Trophoblast cell (in vitro differentiated cells and primary cell): ENCODE results near the gene CDK8.

Experiments used
- DNase-seq, 2 donors: peaks; one replicate each; pipeline ENCODE4 v3.0.0-alpha.2; 2016
- H2AFZ ChIP-seq: 2 replicates; pipeline ENCODE4 v1.6.1; 2013; ENCODE audit warnings: low read length, moderate library complexity, mild to moderate bottlenecking; ENCODE audit not compliant: insufficient read depth, poor library complexity
- H2AK5ac ChIP-seq: 2 replicates; pipeline ENCODE4 v1.6.1; 2013; ENCODE audit warnings: mild to moderate bottlenecking, low read length
- H2BK120ac ChIP-seq: 2 replicates; pipeline ENCODE4 v1.6.1; 2013; ENCODE audit warnings: low read length, mild to moderate bottlenecking, moderate library complexity; ENCODE audit not compliant: insufficient read depth, poor library complexity
- H2BK12ac ChIP-seq: 2 replicates; pipeline ENCODE4 v1.6.1; 2013; ENCODE audit warnings: mild to moderate bottlenecking, low read length, moderate library complexity
- H2BK5ac ChIP-seq: 2 replicates; pipeline ENCODE4 v1.6.1; 2013; ENCODE audit warnings: low read length, low read depth, moderate library complexity, mild to moderate bottlenecking; ENCODE audit not compliant: poor library complexity
- H3K14ac ChIP-seq: 2 replicates; pipeline ENCODE4 v1.6.1; 2013; ENCODE audit warnings: mild to moderate bottlenecking, low read length
- H3K18ac ChIP-seq: 2 replicates; pipeline ENCODE4 v1.6.1; 2013; ENCODE audit warnings: mild to moderate bottlenecking, low read length
- H3K23ac ChIP-seq: 2 replicates; pipeline ENCODE4 v1.6.1; 2013; ENCODE audit warnings: low read length
- H3K27ac ChIP-seq: 2 replicates; pipeline ENCODE4 v1.5.1; 2013; ENCODE audit warnings: low read depth, mild to moderate bottlenecking, inconsistent platforms, low read length, moderate library complexity
- H3K27me3 ChIP-seq: 2 replicates; pipeline ENCODE4 v1.6.1; 2013; ENCODE audit warnings: inconsistent platforms, mild to moderate bottlenecking, low read length, moderate library complexity; ENCODE audit not compliant: insufficient read depth
- H3K36me3 ChIP-seq, 2 experiments: 1 replicate in 1 of 2; 2 replicates in 1 of 2; pipeline ENCODE4 v1.6.1; 2013; ENCODE audit warnings: low read length in 2 of 2, mild to moderate bottlenecking in 2 of 2, moderate library complexity in 1 of 2; ENCODE audit not compliant: insufficient read depth in 2 of 2, control insufficient read depth in 1 of 2
- H3K4ac ChIP-seq: 2 replicates; pipeline ENCODE4 v1.6.1; 2013; ENCODE audit warnings: low read depth, mild to moderate bottlenecking, low read length, moderate library complexity
- H3K4me1 ChIP-seq, 2 experiments: 1 replicate in 1 of 2; 2 replicates in 1 of 2; pipeline ENCODE4 v1.6.1; 2013; ENCODE audit warnings: low read length in 2 of 2, mild to moderate bottlenecking in 2 of 2, moderate library complexity in 1 of 2; ENCODE audit not compliant: insufficient read depth in 2 of 2, control insufficient read depth in 1 of 2
- H3K4me2 ChIP-seq: 2 replicates; pipeline ENCODE4 v1.6.1; 2013; ENCODE audit warnings: inconsistent platforms, mild to moderate bottlenecking, low read length, moderate library complexity
- H3K4me3 ChIP-seq: 2 replicates; pipeline ENCODE4 v1.5.1; 2013; ENCODE audit warnings: mild to moderate bottlenecking, low read depth, low read length, inconsistent platforms
- H3K79me1 ChIP-seq: one replicate; pipeline ENCODE4 v1.6.1; 2013; ENCODE audit warnings: low read length
- H3K79me2 ChIP-seq: 2 replicates; pipeline ENCODE4 v1.6.1; 2013; ENCODE audit warnings: low read length, mild to moderate bottlenecking; ENCODE audit not compliant: control insufficient read depth, insufficient read depth, poor library complexity
- H3K9ac ChIP-seq: 2 replicates; pipeline ENCODE4 v1.6.1; 2013; ENCODE audit warnings: mild to moderate bottlenecking, low read length
- H3K9me3 ChIP-seq: 2 replicates; pipeline ENCODE4 v1.6.1; 2013; ENCODE audit warnings: low read depth, mild to moderate bottlenecking, control low read depth, inconsistent platforms, low read length; ENCODE audit not compliant: insufficient read depth
- H4K12ac ChIP-seq: 2 replicates; pipeline ENCODE4 v1.6.1; 2013; ENCODE audit warnings: low read depth, mild to moderate bottlenecking, low read length, moderate library complexity
- H4K8ac ChIP-seq: 2 replicates; pipeline ENCODE4 v1.6.1; 2013; ENCODE audit warnings: low read depth, mild to moderate bottlenecking, low read length, moderate library complexity
- H4K91ac ChIP-seq: one replicate; pipeline ENCODE4 v1.6.1; 2013; ENCODE audit warnings: low read depth, mild to moderate bottlenecking, low read length, moderate library complexity
- WGBS: extraction: QIAGEN DNeasy Blood & Tissue Kit; methylation state at CpG from one replicate; pipeline ENCODE4 v1.1.7; 2013; ENCODE audit warnings: missing lambda C conversion rate; ENCODE audit not compliant: insufficient read length, insufficient coverage; ENCODE audit errors: extremely low coverage; 5-methylcytosine and 5-hydroxymethylcytosine counted together

Gene CDK8

GRCh38 chr13:26384587-26384986, 130.7 kb downstream of the CDK8 start:
- H3K4me1 ChIP-seq, result no peaks in the 10 kb centered on the region
- no peak overlapping the region for H2BK120ac ChIP-seq
- H3K79me1 ChIP-seq, result no peaks in the 10 kb centered on the region
- H4K12ac ChIP-seq, result no peak overlapping the region
- H3K79me2 ChIP-seq, result no peaks in the 10 kb centered on the region
- no peak overlapping the region for H3K4me2 ChIP-seq
- no peak overlapping the region for H2AFZ ChIP-seq
- H3K14ac ChIP-seq, result no peak overlapping the region
- DNase-seq, result no peak
- H3K27ac ChIP-seq, result no peak overlapping the region
- H2AK5ac ChIP-seq, result no peak overlapping the region
- no peak overlapping the region for H4K8ac ChIP-seq
- H3K27me3 ChIP-seq, result no peaks in the 10 kb centered on the region
- H2BK5ac ChIP-seq, result no peak overlapping the region
- H3K9ac ChIP-seq, result no peak overlapping the region
- H2BK12ac ChIP-seq, result no peak overlapping the region
- no peak overlapping the region for H4K91ac ChIP-seq
- no CpG with 5 or more reads among the region's 1 CpG for WGBS
- no peaks in the 10 kb centered on the region for H3K9me3 ChIP-seq
- no peak overlapping the region for H3K18ac ChIP-seq
- H3K23ac ChIP-seq, result no peak overlapping the region
- no peak overlapping the region for H3K4me3 ChIP-seq
- no peak overlapping the region for H3K4ac ChIP-seq
- peaks cover 2 to 6% of the 10 kb centered on the region in 2 experiments for H3K36me3 ChIP-seq

GRCh38 chr13:26386026-26386425, 132.1 kb downstream of the CDK8 start:
- H3K18ac ChIP-seq, result no peak overlapping the region
- no peak overlapping the region for H3K14ac ChIP-seq
- no peak overlapping the region for H3K9ac ChIP-seq
- no peak overlapping the region for H4K8ac ChIP-seq
- no peaks in the 10 kb centered on the region for H3K4me1 ChIP-seq
- H3K27me3 ChIP-seq, result no peaks in the 10 kb centered on the region
- H2BK12ac ChIP-seq, result no peak overlapping the region
- H4K12ac ChIP-seq, result no peak overlapping the region
- H3K79me1 ChIP-seq, result no peaks in the 10 kb centered on the region
- no peak overlapping the region for H2BK5ac ChIP-seq
- WGBS, result no CpG with 5 or more reads among the region's 1 CpG
- H3K79me2 ChIP-seq, result no peaks in the 10 kb centered on the region
- peaks cover 2 to 6% of the 10 kb centered on the region in 2 experiments for H3K36me3 ChIP-seq
- H3K23ac ChIP-seq, result no peak overlapping the region
- H3K27ac ChIP-seq, result no peak overlapping the region
- no peak overlapping the region for H2AFZ ChIP-seq
- H3K4me2 ChIP-seq, result no peak overlapping the region
- H3K4ac ChIP-seq, result no peak overlapping the region
- DNase-seq, result no peak
- no peak overlapping the region for H3K4me3 ChIP-seq
- H3K9me3 ChIP-seq, result no peaks in the 10 kb centered on the region
- no peak overlapping the region for H4K91ac ChIP-seq
- no peak overlapping the region for H2AK5ac ChIP-seq
- no peak overlapping the region for H2BK120ac ChIP-seq

- Histone ChIP-seq H3K4me1 (no peaks in the 10 kb centered on the region), H3K27ac (no peak overlapping the region), H2BK5ac (no peak overlapping the region), H2BK12ac (no peak overlapping the region), H2AFZ (no peak overlapping the region), H3K9ac (no peak overlapping the region), H2AK5ac (no peak overlapping the region), H2BK120ac (no peak overlapping the region), H3K4me3 (no peak overlapping the region), H3K18ac (no peak overlapping the region), H3K79me1 (no peaks in the 10 kb centered on the region), H3K36me3 (peaks cover 2 to 6% of the 10 kb centered on the region in 2 experiments), H4K91ac (no peak overlapping the region), H3K4ac (no peak overlapping the region), H3K9me3 (no peaks in the 10 kb centered on the region), H3K79me2 (no peaks in the 10 kb centered on the region), H4K8ac (no peak overlapping the region), H3K23ac (no peak overlapping the region), H3K27me3 (no peaks in the 10 kb centered on the region), H4K12ac (no peak overlapping the region), H3K14ac (no peak overlapping the region), H3K4me2 (no peak overlapping the region)
- DNase-seq, result no peak
- WGBS, result no CpG with 5 or more reads among the region's 3 CpGs
Measured at GRCh38 chr13:26390203-26390602, 136.3 kb downstream of the CDK8 start.

GRCh38 chr13:26400545-26400944, 146.6 kb downstream of the CDK8 start:
- no CpG with 5 or more reads among the region's 1 CpG for WGBS
- Histone ChIP-seq H3K4me3 (no peak overlapping the region), H3K79me2 (no peaks in the 10 kb centered on the region)

More at GRCh38 chr13:26400545-26400944, 146.6 kb downstream of the CDK8 start:
- no peak for DNase-seq
- H4K91ac ChIP-seq, result no peak overlapping the region
- no peak overlapping the region for H3K18ac ChIP-seq
- no peaks in the 10 kb centered on the region for H3K9me3 ChIP-seq
- H2AK5ac ChIP-seq, result no peak overlapping the region
- no peak overlapping the region for H2BK12ac ChIP-seq
- no peak overlapping the region for H3K4me2 ChIP-seq
- no peak overlapping the region for H3K4ac ChIP-seq
- no peaks in the 10 kb centered on the region for H3K4me1 ChIP-seq
- no peak overlapping the region for H4K8ac ChIP-seq
- H2AFZ ChIP-seq, result no peak overlapping the region
- no peak overlapping the region for H3K27ac ChIP-seq
- H3K9ac ChIP-seq, result no peak overlapping the region
- no peak overlapping the region for H3K14ac ChIP-seq
- H3K79me1 ChIP-seq, result no peaks in the 10 kb centered on the region
- H3K23ac ChIP-seq, result no peak overlapping the region
- H3K36me3 ChIP-seq, result peaks cover 8 to 12% of the 10 kb centered on the region in 2 experiments
- no peak overlapping the region for H2BK5ac ChIP-seq
- no peaks in the 10 kb centered on the region for H3K27me3 ChIP-seq
- no peak overlapping the region for H4K12ac ChIP-seq
- no peak overlapping the region for H2BK120ac ChIP-seq
